Upper lobe of left lung (tissue), 4 donors: ENCODE data around the gene XXYLT1.

ENCODE experiments used
- EP300 ChIP-seq, 4 donors: sonication (generic); formaldehyde crosslinking; IDR thresholded peaks; one replicate each; pipeline ENCODE4 v1.5.1; 2017; ENCODE audit warnings: antibody characterized with exemption in 4 of 4, control low read depth in 2 of 4
- POLR2A ChIP-seq, 4 donors: fragments of 450-650 bp; IDR thresholded peaks; one replicate each; pipeline ENCODE4 v1.5.1; 2016 to 2017; ENCODE audit warnings: antibody characterized with exemption in 4 of 4, mild to moderate bottlenecking in 2 of 4
- POLR2AphosphoS5 ChIP-seq, 2 donors: sonication (generic); formaldehyde crosslinking; IDR thresholded peaks; one replicate each; pipeline ENCODE4 v1.5.1; 2017; ENCODE audit warnings: antibody characterized with exemption in 2 of 2
- TF ChIP-seq, protein P1 (sequence below), 6 experiments: fragments of 450-650 bp in 4 of 6; fragments of 200-600 bp in 2 of 6; sonication (generic) in 2 of 6; IDR thresholded peaks; one replicate each; pipeline ENCODE4 v1.5.1; 2016 to 2019; ENCODE audit warnings: antibody characterized with exemption in 6 of 6

DNA sequence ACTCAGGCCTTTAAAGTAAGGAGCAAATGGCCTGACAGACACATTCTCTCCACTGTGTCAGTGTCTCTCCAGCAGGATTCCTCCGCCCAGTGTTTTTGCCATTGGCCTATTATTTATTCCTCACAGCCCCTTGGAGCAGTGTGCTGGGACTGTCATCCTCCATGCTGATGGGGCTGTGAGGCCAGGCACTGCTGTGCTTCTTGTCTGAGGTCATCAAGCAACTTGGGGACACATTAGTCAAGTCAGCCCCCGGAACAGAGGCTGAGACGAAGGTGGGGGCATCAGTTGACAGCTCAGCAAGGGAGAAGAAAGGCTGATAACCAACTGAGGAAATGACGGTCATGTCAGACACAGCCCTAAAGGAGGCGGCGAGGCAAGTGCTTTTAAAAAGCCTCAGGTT is 67.4 kb downstream of the XXYLT1 start:
- TF ChIP-seq POLR2A (IDR thresholded peaks at IDR 0.05), result no peak
- TF ChIP-seq, protein P1, sequence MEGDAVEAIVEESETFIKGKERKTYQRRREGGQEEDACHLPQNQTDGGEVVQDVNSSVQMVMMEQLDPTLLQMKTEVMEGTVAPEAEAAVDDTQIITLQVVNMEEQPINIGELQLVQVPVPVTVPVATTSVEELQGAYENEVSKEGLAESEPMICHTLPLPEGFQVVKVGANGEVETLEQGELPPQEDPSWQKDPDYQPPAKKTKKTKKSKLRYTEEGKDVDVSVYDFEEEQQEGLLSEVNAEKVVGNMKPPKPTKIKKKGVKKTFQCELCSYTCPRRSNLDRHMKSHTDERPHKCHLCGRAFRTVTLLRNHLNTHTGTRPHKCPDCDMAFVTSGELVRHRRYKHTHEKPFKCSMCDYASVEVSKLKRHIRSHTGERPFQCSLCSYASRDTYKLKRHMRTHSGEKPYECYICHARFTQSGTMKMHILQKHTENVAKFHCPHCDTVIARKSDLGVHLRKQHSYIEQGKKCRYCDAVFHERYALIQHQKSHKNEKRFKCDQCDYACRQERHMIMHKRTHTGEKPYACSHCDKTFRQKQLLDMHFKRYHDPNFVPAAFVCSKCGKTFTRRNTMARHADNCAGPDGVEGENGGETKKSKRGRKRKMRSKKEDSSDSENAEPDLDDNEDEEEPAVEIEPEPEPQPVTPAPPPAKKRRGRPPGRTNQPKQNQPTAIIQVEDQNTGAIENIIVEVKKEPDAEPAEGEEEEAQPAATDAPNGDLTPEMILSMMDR (IDR thresholded peaks at IDR 0.05), result no peak
- peak in 1 of 2 donors; percentile 50 for TF ChIP-seq POLR2AphosphoS5 (IDR thresholded peaks at IDR 0.05)
- no peak for TF ChIP-seq EP300 (IDR thresholded peaks at IDR 0.05)
